Type B pancreatic cell (in vitro differentiated cells): ENCODE results near the gene PPBP. TPM values are rescaled to one million over a fixed set of nuclear protein-coding genes. Genes with fewer than 3 reads are reported as not detected.
"Not testable (repeated sequence)": the region's sequence is repeated elsewhere in the genome, so short reads cannot be mapped to it uniquely, and the experiment has no call there.

ENCODE experiments used
- DNase-seq: peaks from one replicate; pipeline ENCODE4 v3.0.0; 2021; ENCODE audit warnings: mixed read lengths; ENCODE audit not compliant: unreplicated experiment; ENCODE audit errors: extremely low spot score
- H3K27ac Mint-ChIP-seq: 2 replicates; pipeline ENCODE4 v1.8.0; 2021; ENCODE audit warnings: mild to moderate bottlenecking, mixed read lengths
- H3K27me3 Mint-ChIP-seq: 2 replicates; pipeline ENCODE4 v1.8.0; 2021; ENCODE audit warnings: mixed read lengths
- H3K36me3 Mint-ChIP-seq: 2 replicates; pipeline ENCODE4 v1.8.0; 2021; ENCODE audit warnings: mixed read lengths
- H3K4me1 Mint-ChIP-seq: one replicate; pipeline ENCODE4 v1.8.0; 2021; ENCODE audit warnings: mixed read lengths; ENCODE audit not compliant: unreplicated experiment
- H3K4me3 Mint-ChIP-seq: 2 replicates; pipeline ENCODE4 v1.8.0; 2021; ENCODE audit warnings: mild to moderate bottlenecking, mixed read lengths
- H3K9me3 Mint-ChIP-seq: 2 replicates; pipeline ENCODE4 v1.8.0; 2021; ENCODE audit warnings: mixed read lengths
- total RNA-seq: library from RNA; stranded (reverse); gene quantifications from 2 replicates; pipeline ENCODE4 v1.2.1, GENCODE V29; 2021; ENCODE audit warnings: low replicate concordance
- TF ChIP-seq, protein P1 (sequence below): fragments of 200-600 bp; sonication (generic); conservative IDR thresholded peaks from 2 replicates; pipeline ENCODE4 v1.5.0; 2021; ENCODE audit warnings: antibody characterized with exemption, mild to moderate bottlenecking

PPBP gene
- total RNA-seq, 1 donor from 2014 or later, result 0.60 TPM

DNA sequence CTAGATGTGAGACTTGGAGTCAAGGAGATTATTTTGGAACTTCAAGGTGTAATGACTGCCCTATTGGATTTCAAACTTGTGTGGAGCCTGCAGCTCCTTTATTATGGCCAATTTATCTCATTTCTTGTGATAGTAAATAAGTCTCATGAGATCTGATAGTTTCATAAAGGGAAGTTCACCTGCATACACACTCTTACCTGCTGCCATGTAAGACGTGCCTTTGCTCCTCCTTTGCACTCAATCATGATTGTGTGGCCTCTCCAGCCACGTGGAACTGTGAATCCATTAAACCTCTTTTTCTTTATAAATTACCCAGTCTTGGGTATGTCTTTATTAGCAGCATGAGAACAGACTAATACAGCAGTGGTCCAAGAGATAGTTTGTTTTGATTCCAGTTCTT, 25.3 kb downstream of the PPBP start:
- Mint-ChIP-seq H3K36me3 (no peaks in the 10 kb centered on the region), H3K4me1 (no peaks in the 10 kb centered on the region), H3K27me3 (peaks cover 12% of the 10 kb centered on the region), H3K4me3 (no peak overlapping the region), H3K9me3 (peaks cover 15% of the 10 kb centered on the region), H3K27ac (no peak overlapping the region)
- TF ChIP-seq, protein P1, sequence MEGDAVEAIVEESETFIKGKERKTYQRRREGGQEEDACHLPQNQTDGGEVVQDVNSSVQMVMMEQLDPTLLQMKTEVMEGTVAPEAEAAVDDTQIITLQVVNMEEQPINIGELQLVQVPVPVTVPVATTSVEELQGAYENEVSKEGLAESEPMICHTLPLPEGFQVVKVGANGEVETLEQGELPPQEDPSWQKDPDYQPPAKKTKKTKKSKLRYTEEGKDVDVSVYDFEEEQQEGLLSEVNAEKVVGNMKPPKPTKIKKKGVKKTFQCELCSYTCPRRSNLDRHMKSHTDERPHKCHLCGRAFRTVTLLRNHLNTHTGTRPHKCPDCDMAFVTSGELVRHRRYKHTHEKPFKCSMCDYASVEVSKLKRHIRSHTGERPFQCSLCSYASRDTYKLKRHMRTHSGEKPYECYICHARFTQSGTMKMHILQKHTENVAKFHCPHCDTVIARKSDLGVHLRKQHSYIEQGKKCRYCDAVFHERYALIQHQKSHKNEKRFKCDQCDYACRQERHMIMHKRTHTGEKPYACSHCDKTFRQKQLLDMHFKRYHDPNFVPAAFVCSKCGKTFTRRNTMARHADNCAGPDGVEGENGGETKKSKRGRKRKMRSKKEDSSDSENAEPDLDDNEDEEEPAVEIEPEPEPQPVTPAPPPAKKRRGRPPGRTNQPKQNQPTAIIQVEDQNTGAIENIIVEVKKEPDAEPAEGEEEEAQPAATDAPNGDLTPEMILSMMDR, result no peak
- DNase-seq, result no peak

GRCh38 chr4:73959041-73959440, 28.9 kb downstream of the PPBP start:
- DNase-seq, H3K4me3 Mint-ChIP-seq, H3K36me3 Mint-ChIP-seq, H3K4me1 Mint-ChIP-seq, H3K27me3 Mint-ChIP-seq, H3K27ac Mint-ChIP-seq: not testable (repeated sequence)
- H3K9me3 Mint-ChIP-seq, result peaks cover 15% of the 10 kb centered on the region

- no peak for DNase-seq
- no peak overlapping the region for H3K27ac Mint-ChIP-seq
Measured at GRCh38 chr4:73952352-73952751, 35.6 kb downstream of the PPBP start.

DNA sequence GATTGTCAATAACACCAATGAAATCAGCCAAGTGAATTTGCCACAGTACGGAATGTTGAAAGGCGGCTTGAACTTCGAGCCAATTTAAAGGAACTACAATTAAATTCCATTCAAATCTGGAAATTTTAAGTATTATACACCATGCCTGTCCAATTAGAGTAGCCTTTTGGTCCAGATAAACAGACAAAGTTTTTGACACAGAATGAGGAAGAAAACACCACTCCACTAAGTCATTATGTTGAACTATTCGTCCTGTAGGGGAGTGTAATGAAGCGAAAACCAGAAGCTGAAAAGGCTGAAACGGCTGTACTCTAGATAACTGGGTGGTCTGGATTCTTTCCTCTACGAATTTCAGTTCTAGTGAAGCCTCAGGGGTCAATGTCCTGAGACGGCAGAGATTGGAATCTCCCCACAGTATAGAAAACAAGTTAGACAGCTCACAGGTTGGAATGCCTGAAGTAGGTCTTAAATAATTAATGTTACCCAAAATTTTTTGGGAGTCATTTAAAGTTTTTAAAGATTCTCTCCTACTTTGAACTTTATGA, 37.5 kb downstream of the PPBP start:
- H3K36me3 Mint-ChIP-seq, result not testable (repeated sequence)

More at GRCh38 chr4:73952352-73952751, 35.6 kb downstream of the PPBP start:
- TF ChIP-seq, protein P1, result no peak
- H3K36me3 Mint-ChIP-seq, result no peaks in the 10 kb centered on the region
- H3K27me3 Mint-ChIP-seq, result peaks cover 7% of the 10 kb centered on the region
- no peak overlapping the region for H3K4me3 Mint-ChIP-seq
- H3K9me3 Mint-ChIP-seq, result no peaks in the 10 kb centered on the region
- no peaks in the 10 kb centered on the region for H3K4me1 Mint-ChIP-seq

GRCh38 chr4:73948990-73949706, 38.8 kb downstream of the PPBP start:
- H3K27ac Mint-ChIP-seq, result no peak overlapping the region
- no peaks in the 10 kb centered on the region for H3K36me3 Mint-ChIP-seq
- no peak overlapping the region for H3K4me3 Mint-ChIP-seq
- no peak for DNase-seq
- no peaks in the 10 kb centered on the region for H3K9me3 Mint-ChIP-seq
- peaks cover 34% of the 10 kb centered on the region for H3K27me3 Mint-ChIP-seq
- TF ChIP-seq, protein P1, result no peak
- peaks cover 8% of the 10 kb centered on the region for H3K4me1 Mint-ChIP-seq

More for the DNA sequence above, 37.5 kb downstream of the PPBP start:
- not testable (repeated sequence) for H3K27ac Mint-ChIP-seq, H3K4me1 Mint-ChIP-seq, H3K4me3 Mint-ChIP-seq, DNase-seq, H3K9me3 Mint-ChIP-seq
- H3K27me3 Mint-ChIP-seq, result peaks cover 23% of the 10 kb centered on the region

- no peaks in the 10 kb centered on the region for H3K36me3 Mint-ChIP-seq
- TF ChIP-seq, protein P1, result no peak
- H3K9me3 Mint-ChIP-seq, result no peaks in the 10 kb centered on the region
- no peak for DNase-seq
- H3K4me3 Mint-ChIP-seq, result no peak overlapping the region
- peaks cover 42% of the 10 kb centered on the region for H3K27me3 Mint-ChIP-seq
- peaks cover 8% of the 10 kb centered on the region for H3K4me1 Mint-ChIP-seq
- H3K27ac Mint-ChIP-seq, result no peak overlapping the region
Measured at GRCh38 chr4:73948291-73948690, 39.7 kb downstream of the PPBP start.
